GM19463 (cell line): ENCODE measurements around the gene NAP1L1.

Experiments
- ATAC-seq: cut with Tn5 transposase; IDR thresholded peaks from one replicate; pipeline ENCODE4 v1.9.1; 2021; ENCODE audit warnings: mild to moderate bottlenecking, moderate library complexity; ENCODE audit not compliant: unreplicated experiment

The NAP1L1 gene

GRCh38 chr12:76084863-76085519 lies 506 bp upstream of the NAP1L1 start:
- ATAC-seq, result peak; percentile 56

- no peak for ATAC-seq
Measured at GRCh38 chr12:76083246-76083903, 1.1 kb downstream of the NAP1L1 start.

GRCh38 chr12:76081909-76082308 lies 2.6 kb downstream of the NAP1L1 start:
- no peak for ATAC-seq

- no peak for ATAC-seq
Measured at GRCh38 chr12:76080729-76081415, 3.6 kb downstream of the NAP1L1 start.

- no peak for ATAC-seq
Measured at GRCh38 chr12:76080017-76080728, 4.3 kb downstream of the NAP1L1 start.

- ATAC-seq, result no peak
Measured at GRCh38 chr12:76078748-76079147, 5.7 kb downstream of the NAP1L1 start.

- ATAC-seq, result no peak
Measured at GRCh38 chr12:76075448-76075847, 9.0 kb downstream of the NAP1L1 start.

GRCh38 chr12:76074701-76075336 lies 9.7 kb downstream of the NAP1L1 start:
- ATAC-seq, result no peak

GRCh38 chr12:76073561-76073960 lies 10.9 kb downstream of the NAP1L1 start:
- ATAC-seq, result no peak

GRCh38 chr12:76072568-76072967 lies 11.9 kb downstream of the NAP1L1 start:
- ATAC-seq, result no peak

- no peak for ATAC-seq
Measured at GRCh38 chr12:76069339-76069738, 15.1 kb downstream of the NAP1L1 start.

- ATAC-seq, result no peak
Measured at GRCh38 chr12:76065917-76066316, 18.6 kb downstream of the NAP1L1 start.

GRCh38 chr12:76064904-76065303 lies 19.6 kb downstream of the NAP1L1 start:
- ATAC-seq, result no peak

GRCh38 chr12:76060111-76060510 lies 24.4 kb downstream of the NAP1L1 start:
- ATAC-seq, result no peak

GRCh38 chr12:76057326-76057725 lies 27.2 kb downstream of the NAP1L1 start:
- ATAC-seq, result no peak

- no peak for ATAC-seq
Measured at GRCh38 chr12:76055393-76055792, 29.1 kb downstream of the NAP1L1 start.

GRCh38 chr12:76049575-76050251 lies 34.8 kb downstream of the NAP1L1 start:
- no peak for ATAC-seq

- no peak for ATAC-seq
Measured at GRCh38 chr12:76047742-76048141, 36.7 kb downstream of the NAP1L1 start.

GRCh38 chr12:76047060-76047459 lies 37.4 kb downstream of the NAP1L1 start:
- ATAC-seq, result no peak

- ATAC-seq, result no peak
Measured at GRCh38 chr12:76043377-76043776, 41.1 kb downstream of the NAP1L1 start.
